H9 (cell line): ENCODE data around the gene PYGB. TPM values are rescaled to one million over a fixed set of nuclear protein-coding genes. Genes with fewer than 3 reads are reported as not detected.

Experiments used
- DNase-seq: peaks from one replicate; pipeline ENCODE4 v3.0.0-alpha.2; 2017
- H2AFZ ChIP-seq: one replicate; pipeline ENCODE4 v1.6.1; 2013; ENCODE audit warnings: mild to moderate bottlenecking, low read length, control low read depth, moderate library complexity
- H2AK5ac ChIP-seq: 2 replicates; pipeline ENCODE4 v1.6.1; 2013; ENCODE audit warnings: low read length, control low read depth, mixed read lengths; ENCODE audit not compliant: insufficient read length
- H2BK120ac ChIP-seq: one replicate; pipeline ENCODE4 v1.6.1; 2013; ENCODE audit warnings: low read depth, mild to moderate bottlenecking, low read length, control low read depth, inconsistent platforms; ENCODE audit not compliant: poor library complexity, severe bottlenecking
- H2BK12ac ChIP-seq: 2 replicates; pipeline ENCODE4 v1.6.1; 2013; ENCODE audit warnings: low read length, control low read depth, mixed read lengths, low read depth; ENCODE audit not compliant: insufficient read length
- H2BK15ac ChIP-seq: 2 replicates; pipeline ENCODE4 v1.6.1; 2013; ENCODE audit warnings: low read depth, low read length, control low read depth
- H2BK20ac ChIP-seq: one replicate; pipeline ENCODE4 v1.6.1; 2013; ENCODE audit warnings: low read depth, mild to moderate bottlenecking, low read length, control low read depth, inconsistent platforms; ENCODE audit not compliant: poor library complexity, severe bottlenecking
- H2BK5ac ChIP-seq: 2 replicates; pipeline ENCODE4 v1.6.1; 2013; ENCODE audit warnings: low read length, control low read depth, mixed read lengths; ENCODE audit not compliant: insufficient read length
- H3K14ac ChIP-seq: 2 replicates; pipeline ENCODE4 v1.6.1; 2013; ENCODE audit warnings: low read length, control low read depth; ENCODE audit not compliant: insufficient read depth
- H3K18ac ChIP-seq: 2 replicates; pipeline ENCODE4 v1.6.1; 2013; ENCODE audit warnings: low read depth, mild to moderate bottlenecking, mixed read lengths, low read length, control low read depth; ENCODE audit not compliant: insufficient read length
- H3K23ac ChIP-seq: 2 replicates; pipeline ENCODE4 v1.6.1; 2013; ENCODE audit warnings: low read length, control low read depth, mixed read lengths, low read depth; ENCODE audit not compliant: insufficient read length
- H3K23me2 ChIP-seq: 2 replicates; pipeline ENCODE4 v1.6.1; 2013; ENCODE audit warnings: low read depth, mild to moderate bottlenecking, mixed read lengths, low read length, control low read depth; ENCODE audit not compliant: insufficient read length, poor library complexity, severe bottlenecking
- H3K27ac ChIP-seq: 2 replicates; pipeline ENCODE4 v1.5.1; 2013; ENCODE audit warnings: low read length, control low read depth, mixed read lengths, low read depth; ENCODE audit not compliant: insufficient read length
- H3K27me3 ChIP-seq: 2 replicates; pipeline ENCODE4 v1.6.1; 2013; ENCODE audit warnings: low read length, control low read depth, inconsistent platforms; ENCODE audit not compliant: insufficient read depth
- H3K4ac ChIP-seq: 2 replicates; pipeline ENCODE4 v1.6.1; 2013; ENCODE audit warnings: low read depth, mild to moderate bottlenecking, control low read depth, inconsistent platforms, low read length, moderate library complexity
- H3K4me1 ChIP-seq: 2 replicates; pipeline ENCODE4 v1.6.1; 2013; ENCODE audit warnings: low read length, control low read depth, inconsistent platforms; ENCODE audit not compliant: insufficient read depth
- H3K4me2 ChIP-seq: 2 replicates; pipeline ENCODE4 v1.6.1; 2013; ENCODE audit warnings: low read length, control low read depth, mixed read lengths; ENCODE audit not compliant: insufficient read length, insufficient read depth
- H3K56ac ChIP-seq: 2 replicates; pipeline ENCODE4 v1.6.1; 2013; ENCODE audit warnings: low read depth, mild to moderate bottlenecking, mixed read lengths, low read length, control low read depth; ENCODE audit not compliant: insufficient read length
- H3K79me1 ChIP-seq: 2 replicates; pipeline ENCODE4 v1.6.1; 2013; ENCODE audit warnings: low read depth, mild to moderate bottlenecking, moderate library complexity, low read length, control low read depth, inconsistent platforms; ENCODE audit not compliant: insufficient read depth, poor library complexity, severe bottlenecking
- H3K79me2 ChIP-seq: 2 replicates; pipeline ENCODE4 v1.6.1; 2013; ENCODE audit warnings: low read length, control low read depth, inconsistent platforms; ENCODE audit not compliant: insufficient read depth
- H3K9ac ChIP-seq: 2 replicates; pipeline ENCODE4 v1.6.1; 2013; ENCODE audit warnings: low read length, control low read depth, mixed read lengths; ENCODE audit not compliant: insufficient read length; ENCODE audit errors: extremely low read depth
- H3K9me3 ChIP-seq: one replicate; pipeline ENCODE4 v1.6.1; 2013; ENCODE audit warnings: low read depth, low read length, inconsistent platforms; ENCODE audit not compliant: control insufficient read depth
- H3T11ph ChIP-seq: one replicate; pipeline ENCODE4 v1.6.1; 2013; ENCODE audit warnings: mild to moderate bottlenecking, low read length, control low read depth, inconsistent platforms
- H4K20me1 ChIP-seq: one replicate; pipeline ENCODE4 v1.6.1; 2013; ENCODE audit not compliant: control insufficient read depth, insufficient read length, insufficient read depth
- H4K5ac ChIP-seq: 2 replicates; pipeline ENCODE4 v1.6.1; 2013; ENCODE audit warnings: low read depth, mild to moderate bottlenecking, mixed read lengths, low read length, control low read depth; ENCODE audit not compliant: insufficient read length
- H4K8ac ChIP-seq: replicated peaks from 2 replicates; pipeline ENCODE4 v1.6.1; 2013; ENCODE audit warnings: low read length, control low read depth, mixed read lengths, low read depth; ENCODE audit not compliant: insufficient read length
- H4K91ac ChIP-seq: 2 replicates; pipeline ENCODE4 v1.6.1; 2013; ENCODE audit warnings: low read depth, mild to moderate bottlenecking, moderate library complexity, mixed read lengths, low read length, control low read depth; ENCODE audit not compliant: insufficient read length
- H3K27ac Mint-ChIP-seq, 3 experiments: 2 replicates in 2 of 3; 3 replicates in 1 of 3; pipeline ENCODE4 v1.8.0; 2020 to 2021; ENCODE audit warnings: mixed read lengths in 3 of 3, mild to moderate bottlenecking in 1 of 3, moderate library complexity in 1 of 3
- H3K27me3 Mint-ChIP-seq: 2 replicates; pipeline ENCODE4 v1.8.0; 2021; ENCODE audit warnings: low read depth, mild to moderate bottlenecking, moderate library complexity, mixed read lengths
- H3K36me3 Mint-ChIP-seq, 3 experiments: 2 replicates in 2 of 3; 3 replicates in 1 of 3; pipeline ENCODE4 v1.8.0; 2020 to 2021; ENCODE audit warnings: low read depth in 3 of 3, mixed read lengths in 3 of 3; ENCODE audit not compliant: insufficient read depth in 1 of 3
- H3K4me1 Mint-ChIP-seq, 2 experiments: 2 replicates each; pipeline ENCODE4 v1.8.0; 2020; ENCODE audit warnings: mixed read lengths in 2 of 2
- H3K4me3 Mint-ChIP-seq, 2 experiments: 2 replicates in 1 of 2; 3 replicates in 1 of 2; pipeline ENCODE4 v1.8.0; 2020 to 2021; ENCODE audit warnings: mild to moderate bottlenecking in 2 of 2, mixed read lengths in 2 of 2, moderate library complexity in 1 of 2
- H3K9me3 Mint-ChIP-seq, 2 experiments: 2 replicates in 1 of 2; 3 replicates in 1 of 2; pipeline ENCODE4 v1.8.0; 2020; ENCODE audit warnings: mild to moderate bottlenecking in 2 of 2, mixed read lengths in 2 of 2, moderate library complexity in 1 of 2
- CTCF ChIP-seq: fragments of 200-600 bp; sonication (generic); conservative IDR thresholded peaks from 3 replicates; pipeline ENCODE4 v1.8.0; 2021; ENCODE audit warnings: antibody characterized with exemption, mild to moderate bottlenecking
- WGBS: extraction: QIAGEN DNeasy Blood & Tissue Kit; methylation state at CpG from one replicate; pipeline ENCODE4 v1.1.7; 2013; ENCODE audit warnings: missing lambda C conversion rate, low lambda C conversion rate, mixed read lengths; ENCODE audit not compliant: insufficient read length; ENCODE audit errors: extremely low coverage; 5-methylcytosine and 5-hydroxymethylcytosine counted together
- total RNA-seq: library from RNA; stranded (reverse); gene quantifications from 2 replicates; pipeline ENCODE4 v1.2.1, GENCODE V29; 2021

The PYGB gene
- total RNA-seq, 1 experiment from 2014 or later, result 46.9 TPM

- no peaks in the 10 kb centered on the region for H4K20me1 ChIP-seq
- H3K27me3 ChIP-seq, result no peaks in the 10 kb centered on the region
- no peak overlapping the region for H3K18ac ChIP-seq
- Mint-ChIP-seq H3K27ac (0 out of 7 replicates have a peak overlapping the region, but pooled peaks of 1 of the 3 experiments have one; percentile 57), H3K9me3 (no peaks in the 10 kb centered on the region; a peak in 1 of 5 replicates), H3K4me3 (no peak overlapping the region), H3K36me3 (peaks cover 27 to 57% (median 55%) of the 10 kb centered on the region in 3 experiments), H3K4me1 (peaks cover 0 to 4% of the 10 kb centered on the region in 2 experiments; a peak in 1 of 4 replicates), H3K27me3 (no peaks in the 10 kb centered on the region; the same call in 1 of the 2 replicates)
- no peak overlapping the region for H2BK20ac ChIP-seq
- H2BK15ac ChIP-seq, result no peak overlapping the region
- no peak overlapping the region for H2BK120ac ChIP-seq
- no peaks in the 10 kb centered on the region for H3K79me2 ChIP-seq
- H3T11ph ChIP-seq, result no peak overlapping the region
- no peak overlapping the region for H4K91ac ChIP-seq
- no peak overlapping the region for H3K14ac ChIP-seq
- peak; percentile 13 for DNase-seq
- no peak overlapping the region for H4K8ac ChIP-seq
- H3K79me1 ChIP-seq, result no peaks in the 10 kb centered on the region
- no peak overlapping the region for H3K27ac ChIP-seq
- H4K5ac ChIP-seq, result no peak overlapping the region
- no peaks in the 10 kb centered on the region for H3K4me1 ChIP-seq
- no peak overlapping the region for H3K4me2 ChIP-seq
- WGBS, result no CpG with 5 or more reads among the region's 17 CpGs
- no peaks in the 10 kb centered on the region for H3K9me3 ChIP-seq
- no peak overlapping the region for H2AK5ac ChIP-seq
- H2BK5ac ChIP-seq, result no peak overlapping the region
- H3K4ac ChIP-seq, result no peak overlapping the region
- H3K23me2 ChIP-seq, result no peaks in the 10 kb centered on the region
- TF ChIP-seq CTCF, result no peak
- H2BK12ac ChIP-seq, result no peak overlapping the region
- H3K56ac ChIP-seq, result no peak overlapping the region
- H2AFZ ChIP-seq, result no peak overlapping the region
- no peak overlapping the region for H3K23ac ChIP-seq
- H3K9ac ChIP-seq, result no peak overlapping the region
These were observed 36.3 kb downstream of the PYGB start for GRCh38 chr20:25284131-25284601.
